ENCODE measurements around the gene AUTS2.

The AUTS2 gene

GRCh38 chr7:69800495-69800894 is 202.2 kb downstream of the AUTS2 start:
- DNase-seq: no peak

GRCh38 chr7:69801729-69802682 is 203.7 kb downstream of the AUTS2 start:
- no peak for DNase-seq

- no peak for DNase-seq
Observed at GRCh38 chr7:69803699-69804516, 205.6 kb downstream of the AUTS2 start.

- DNase-seq: no peak
Observed at GRCh38 chr7:69804962-69805361, 206.7 kb downstream of the AUTS2 start.

- DNase-seq: no peak
Observed at GRCh38 chr7:69808391-69808790, 210.1 kb downstream of the AUTS2 start.

- no peak for DNase-seq
Observed at GRCh38 chr7:69811476-69812308, 213.4 kb downstream of the AUTS2 start.

- no peak for DNase-seq
Observed at GRCh38 chr7:69812756-69813155, 214.5 kb downstream of the AUTS2 start.

GRCh38 chr7:69813637-69814240 is 215.5 kb downstream of the AUTS2 start:
- DNase-seq: no peak

GRCh38 chr7:69814421-69814962 is 216.2 kb downstream of the AUTS2 start:
- DNase-seq: no peak

GRCh38 chr7:69816501-69816900 is 218.2 kb downstream of the AUTS2 start:
- no peak for DNase-seq

- no peak for DNase-seq
Observed at GRCh38 chr7:69817121-69817520, 218.8 kb downstream of the AUTS2 start.

- DNase-seq: no peak
Observed at GRCh38 chr7:69817841-69818635, 219.8 kb downstream of the AUTS2 start.

GRCh38 chr7:69818636-69819332 is 220.5 kb downstream of the AUTS2 start:
- DNase-seq: no peak

- no peak for DNase-seq
Observed at GRCh38 chr7:69819333-69819705, 221.0 kb downstream of the AUTS2 start.

- DNase-seq: no peak
Observed at GRCh38 chr7:69820479-69821192, 222.4 kb downstream of the AUTS2 start.

- DNase-seq: no peak
Observed at GRCh38 chr7:69822386-69822785, 224.1 kb downstream of the AUTS2 start.

- no peak for DNase-seq
Observed at GRCh38 chr7:69823151-69823744, 225.0 kb downstream of the AUTS2 start.

- no peak for DNase-seq
Observed at GRCh38 chr7:69825113-69825972, 227.1 kb downstream of the AUTS2 start.

- no peak for DNase-seq
Observed at GRCh38 chr7:69826283-69826682, 228.0 kb downstream of the AUTS2 start.
